Lower lobe of right lung (tissue), 2 donors: ENCODE data around the gene FOSB. TPM values are rescaled to one million over a fixed set of nuclear protein-coding genes. Genes with fewer than 3 reads are reported as not detected.

Experiments used
- ATAC-seq, 2 donors: fragments of 200-7000 bp; cut with Tn5 transposase; one replicate each; pipeline ENCODE4 v1.9.1; 2020 to 2022; ENCODE audit warnings: mild to moderate bottlenecking in 2 of 2, moderate library complexity in 2 of 2
- DNase-seq: peaks from one replicate; pipeline ENCODE4 v3.0.0-alpha.2; 2020
- H3K27ac ChIP-seq: fragments of 200-600 bp; one replicate; pipeline ENCODE4 v1.8.0; 2022
- H3K27me3 ChIP-seq: fragments of 200-600 bp; one replicate; pipeline ENCODE4 v1.8.0; 2022; ENCODE audit warnings: low read depth
- H3K36me3 ChIP-seq: fragments of 200-600 bp; one replicate; pipeline ENCODE4 v1.8.0; 2022; ENCODE audit warnings: mild to moderate bottlenecking
- H3K4me1 ChIP-seq: fragments of 200-600 bp; one replicate; pipeline ENCODE4 v1.8.0; 2022
- H3K4me3 ChIP-seq: fragments of 200-600 bp; one replicate; pipeline ENCODE4 v1.8.0; 2022; ENCODE audit warnings: mild to moderate bottlenecking
- H3K9me3 ChIP-seq: fragments of 200-600 bp; one replicate; pipeline ENCODE4 v1.8.0; 2022
- intact Hi-C: fragments of 100-400 bp; cut with DNase I; formaldehyde crosslinking; loops from one replicate; pipeline ENCODE4 v1.11.0; 2022
- total RNA-seq: library from RNA; stranded (reverse); fragmentation: NEBNext Ultra II Directional; extraction: Animal tissue kit (Norgen Biotek cat#: 25700); gene quantifications from one replicate; pipeline ENCODE4 v1.2.1, GENCODE V29; 2021
- TF ChIP-seq, protein P1 (sequence below): fragments of 200-600 bp; IDR thresholded peaks from one replicate; pipeline ENCODE4 v1.8.0; 2022; ENCODE audit warnings: antibody characterized with exemption, mild to moderate bottlenecking
- donor health status: DM: no; HTN: yes; CAD: no; lungs with severe emphysema.

The FOSB gene
- total RNA-seq, 1 donor from 2014 or later = 18.0 TPM

- TF ChIP-seq, protein P1, sequence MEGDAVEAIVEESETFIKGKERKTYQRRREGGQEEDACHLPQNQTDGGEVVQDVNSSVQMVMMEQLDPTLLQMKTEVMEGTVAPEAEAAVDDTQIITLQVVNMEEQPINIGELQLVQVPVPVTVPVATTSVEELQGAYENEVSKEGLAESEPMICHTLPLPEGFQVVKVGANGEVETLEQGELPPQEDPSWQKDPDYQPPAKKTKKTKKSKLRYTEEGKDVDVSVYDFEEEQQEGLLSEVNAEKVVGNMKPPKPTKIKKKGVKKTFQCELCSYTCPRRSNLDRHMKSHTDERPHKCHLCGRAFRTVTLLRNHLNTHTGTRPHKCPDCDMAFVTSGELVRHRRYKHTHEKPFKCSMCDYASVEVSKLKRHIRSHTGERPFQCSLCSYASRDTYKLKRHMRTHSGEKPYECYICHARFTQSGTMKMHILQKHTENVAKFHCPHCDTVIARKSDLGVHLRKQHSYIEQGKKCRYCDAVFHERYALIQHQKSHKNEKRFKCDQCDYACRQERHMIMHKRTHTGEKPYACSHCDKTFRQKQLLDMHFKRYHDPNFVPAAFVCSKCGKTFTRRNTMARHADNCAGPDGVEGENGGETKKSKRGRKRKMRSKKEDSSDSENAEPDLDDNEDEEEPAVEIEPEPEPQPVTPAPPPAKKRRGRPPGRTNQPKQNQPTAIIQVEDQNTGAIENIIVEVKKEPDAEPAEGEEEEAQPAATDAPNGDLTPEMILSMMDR = no peak
- H3K36me3 ChIP-seq = peaks cover 4% of the 10 kb centered on the region
- ATAC-seq = no peak
- DNase-seq = no peak
- no peaks in the 10 kb centered on the region for H3K9me3 ChIP-seq
- H3K27ac ChIP-seq = no peak overlapping the region
- H3K4me1 ChIP-seq = peaks cover 18% of the 10 kb centered on the region
- H3K4me3 ChIP-seq = no peak overlapping the region
- no peaks in the 10 kb centered on the region for H3K27me3 ChIP-seq
- intact Hi-C loops = no loop called here
Measured at GRCh38 chr19:45505151-45505995, 37.6 kb downstream of the FOSB start.

GRCh38 chr19:45505996-45506245, 38.1 kb downstream of the FOSB start:
- Histone ChIP-seq H3K9me3 (no peaks in the 10 kb centered on the region), H3K27ac (peak overlapping the region; percentile 91), H3K36me3 (peaks cover 6% of the 10 kb centered on the region), H3K4me3 (peak overlapping the region; percentile 100), H3K4me1 (peaks cover 18% of the 10 kb centered on the region), H3K27me3 (no peaks in the 10 kb centered on the region)
- intact Hi-C loops = no loop called here
- DNase-seq = no peak
- TF ChIP-seq, protein P1 = no peak
- no peak for ATAC-seq

DNA sequence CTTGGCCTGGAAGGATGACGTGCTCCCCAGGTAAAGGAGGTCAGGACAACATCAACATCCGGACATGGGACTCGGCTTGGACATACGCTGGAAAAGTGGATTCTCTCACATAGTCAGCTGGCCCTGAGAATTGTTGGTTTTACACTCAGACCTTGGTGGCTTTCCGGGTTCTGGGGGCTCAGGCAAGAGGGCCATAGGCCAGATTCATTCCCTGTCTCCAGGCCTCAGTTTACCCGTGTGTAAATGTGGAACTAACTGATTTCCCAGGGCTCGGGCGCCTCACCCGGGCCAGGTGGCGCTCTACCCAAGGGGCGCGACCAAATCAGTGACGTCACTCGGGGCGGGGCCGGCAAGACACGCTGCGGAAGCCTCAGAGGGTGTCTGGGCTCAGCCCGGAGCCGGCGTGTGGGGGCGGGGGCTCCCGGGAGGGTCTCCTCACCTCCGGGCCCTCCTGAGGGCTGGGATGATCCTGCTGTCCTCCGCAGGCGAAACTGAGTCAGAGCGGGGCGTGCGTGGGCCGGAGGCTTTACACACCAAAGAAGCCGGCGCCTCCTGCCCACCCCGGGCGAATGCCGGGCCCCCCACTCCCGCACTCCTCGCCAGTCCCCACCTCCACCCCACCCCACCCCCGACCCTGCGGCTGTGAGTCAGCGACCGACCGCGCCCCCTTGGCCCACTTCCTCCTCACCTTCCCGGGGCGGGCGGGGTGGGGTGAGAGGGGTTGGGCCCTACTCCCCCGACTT, 38.6 kb downstream of the FOSB start:
- peak overlapping the region; percentile 91 for H3K27ac ChIP-seq
- H3K4me3 ChIP-seq = peak overlapping the region; percentile 100
- peaks cover 18% of the 10 kb centered on the region for H3K4me1 ChIP-seq
- TF ChIP-seq, protein P1 = peak; percentile 56
- peak; percentile 97 for DNase-seq
- no peaks in the 10 kb centered on the region for H3K27me3 ChIP-seq
- ATAC-seq = peak; percentile 89 to 92
- H3K36me3 ChIP-seq = peaks cover 6% of the 10 kb centered on the region
- intact Hi-C loops = no loop called here
- no peaks in the 10 kb centered on the region for H3K9me3 ChIP-seq

DNA sequence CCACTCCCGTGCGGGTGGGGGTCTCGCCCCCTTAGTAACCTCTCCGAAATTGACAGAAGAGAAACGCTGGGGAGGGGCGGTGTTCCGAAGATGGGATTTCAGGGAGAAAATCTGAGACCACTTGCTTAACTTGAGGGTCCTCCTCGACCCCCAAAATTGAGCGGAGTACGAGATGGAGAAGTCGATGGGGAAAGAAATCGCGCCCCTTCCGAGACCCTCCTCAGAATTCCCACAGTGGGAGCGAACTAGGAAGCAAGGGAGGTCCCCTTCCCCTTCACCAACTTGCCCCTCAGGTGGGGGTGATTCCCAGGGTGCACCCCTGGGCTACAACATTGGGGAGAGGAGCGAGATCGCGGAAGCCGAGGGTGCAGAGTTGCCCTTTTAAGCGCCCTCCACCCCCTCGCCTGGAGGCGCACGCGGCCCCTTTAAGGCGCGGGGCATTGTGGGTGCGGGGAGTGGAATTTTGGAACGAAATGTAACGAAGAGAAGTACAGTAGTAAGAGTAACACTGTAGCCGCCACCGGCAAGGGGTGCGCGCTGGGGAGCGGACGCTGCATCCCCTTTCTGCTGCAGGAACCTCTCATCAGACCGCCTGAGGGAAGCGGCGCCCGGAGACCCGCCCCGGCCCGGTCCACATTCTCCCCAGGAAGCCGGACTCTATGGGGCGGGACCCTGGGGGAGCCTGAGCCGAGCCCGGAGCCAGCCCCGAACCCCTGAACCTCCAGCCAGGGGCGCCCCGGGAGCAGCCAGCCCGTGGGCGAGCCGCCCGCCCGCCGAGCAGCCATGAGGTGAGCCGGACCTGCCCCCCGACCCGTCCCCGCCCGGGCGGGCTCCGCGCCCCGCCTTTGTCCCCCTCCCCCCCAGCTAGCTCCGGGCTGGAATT, 39.4 kb downstream of the FOSB start, which contains the start of gene VASP:
TSS of gene VASP (plus strand) at position 491 of the 883 bp plus-strand sequence. CDS start at position 784, 293 bp downstream.
- Histone ChIP-seq H3K36me3 (peaks cover 6% of the 10 kb centered on the region), H3K4me1 (peaks cover 18% of the 10 kb centered on the region), H3K27ac (peak within 1 kb of the TSS; percentile 91), H3K4me3 (peak within 1 kb of the TSS; percentile 100), H3K27me3 (no peaks in the 10 kb centered on the region), H3K9me3 (no peaks in the 10 kb centered on the region)
- TF ChIP-seq, protein P1 = no peak
- ATAC-seq (peak; percentile 89 to 91), DNase-seq (peak; percentile 93)
- intact Hi-C loops = no loop called here

- H3K27me3 ChIP-seq = no peaks in the 10 kb centered on the region
- H3K36me3 ChIP-seq = peaks cover 6% of the 10 kb centered on the region
- intact Hi-C loops = no loop called here
- TF ChIP-seq, protein P1 = no peak
- DNase-seq (no peak), ATAC-seq (no peak)
- peak overlapping the region; percentile 91 for H3K27ac ChIP-seq
- no peaks in the 10 kb centered on the region for H3K9me3 ChIP-seq
- H3K4me1 ChIP-seq = peaks cover 20% of the 10 kb centered on the region
- H3K4me3 ChIP-seq = peak overlapping the region; percentile 100
Measured at GRCh38 chr19:45507872-45508416, 40.1 kb downstream of the FOSB start.
